Activated CD8-positive, alpha-beta T cell treated with anti-CD3 and anti-CD28 coated beads for 36 hours (primary cell): Measurements from ENCODE around the gene FBRS. TPM values are rescaled to one million over a fixed set of nuclear protein-coding genes. Genes with fewer than 3 reads are reported as not detected.
A peak's percentile ranks its signal among the peaks of the same experiment; 100 is the strongest.

Experiments used
- ATAC-seq: fragments of 200-7000 bp; cut with Tn5 transposase; one replicate; pipeline ENCODE4 v1.10.0; 2021; ENCODE audit warnings: mild to moderate bottlenecking, moderate library complexity
- CTCF ChIA-PET: fragments of 350-600 bp; sonication (Branson Sonifier 250); formaldehyde crosslinking; loops from one replicate; lab custom pipeline; 2021; ENCODE audit warnings: antibody characterized with exemption; lab: Charles Lee
- POLR2A ChIA-PET: fragments of 350-600 bp; sonication (Branson Sonifier 250); formaldehyde crosslinking; loops from one replicate; lab custom pipeline; 2021; ENCODE audit warnings: antibody characterized with exemption; lab: Charles Lee
- DNase-seq: peaks from one replicate; pipeline ENCODE4 v3.0.0-alpha.2; 2020
- H3K27ac Mint-ChIP-seq: one replicate; pipeline ENCODE4 v1.8.0; 2021; ENCODE audit warnings: mild to moderate bottlenecking, mixed read lengths
- H3K27me3 Mint-ChIP-seq: one replicate; pipeline ENCODE4 v1.8.0; 2021; ENCODE audit warnings: mixed read lengths
- H3K36me3 Mint-ChIP-seq: one replicate; pipeline ENCODE4 v1.8.0; 2021; ENCODE audit warnings: low read depth, mixed read lengths
- H3K4me1 Mint-ChIP-seq: one replicate; pipeline ENCODE4 v1.8.0; 2021; ENCODE audit warnings: low read depth, mixed read lengths
- H3K4me3 Mint-ChIP-seq: one replicate; pipeline ENCODE4 v1.8.0; 2021; ENCODE audit warnings: mild to moderate bottlenecking, moderate library complexity, mixed read lengths
- H3K9me3 Mint-ChIP-seq: one replicate; pipeline ENCODE4 v1.8.0; 2021; ENCODE audit warnings: mixed read lengths
- intact Hi-C: fragments of 100-400 bp; cut with micrococcal nuclease; formaldehyde crosslinking; loops from one replicate; pipeline ENCODE4 v1.10.0; 2022
- total RNA-seq, 2 experiments: library from RNA; stranded (reverse); gene quantifications; one replicate each; pipeline ENCODE4 v1.2.3, GENCODE V29; 2021
- TF ChIP-seq, protein P1 (sequence below): fragments of 200-600 bp; IDR thresholded peaks from one replicate; pipeline ENCODE4 v1.8.0; 2022; ENCODE audit warnings: antibody characterized with exemption, mild to moderate bottlenecking

FBRS gene
- total RNA-seq, 2 experiments from 2014 or later: 80.3 to 85.8 TPM

DNA sequence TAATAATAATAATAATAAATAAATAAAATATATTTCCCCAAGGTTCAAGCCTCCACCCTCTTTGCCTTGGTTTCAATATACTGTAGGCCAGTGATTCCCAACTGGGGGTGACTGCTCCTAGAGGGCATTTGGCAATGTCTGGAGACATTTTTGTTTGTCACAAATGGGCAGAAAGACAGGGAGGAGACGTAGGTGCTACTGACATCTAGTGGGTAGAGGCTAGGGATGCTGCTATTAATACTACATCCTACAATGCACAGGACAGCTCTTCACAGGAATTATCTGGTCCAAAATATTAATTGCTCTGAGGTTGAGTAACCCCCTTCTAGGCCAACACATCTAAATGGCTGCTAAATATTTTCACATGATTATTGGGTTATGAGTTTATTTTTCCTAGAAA is 20.3 kb upstream of the FBRS start:
- H3K36me3 Mint-ChIP-seq: peaks cover 12% of the 10 kb centered on the region
- H3K4me3 Mint-ChIP-seq: no peak overlapping the region
- intact Hi-C loops: no loop called here
- H3K9me3 Mint-ChIP-seq: no peaks in the 10 kb centered on the region
- POLR2A ChIA-PET: interaction anchor here (0.6 to 1.2 kb wide), 2 partner anchors 22 to 208 kb away, joined by 3 read pairs; partner anchors contain the start of gene DCTPP1
- no peak overlapping the region for H3K27ac Mint-ChIP-seq
- CTCF ChIA-PET: interaction anchor here (0.8 to 2.6 kb wide), 8 partner anchors 8 to 208 kb away, joined by 3 to 8 read pairs (median 4); partner anchors contain the start of genes DCTPP1 and ZNF764
- peaks cover 7% of the 10 kb centered on the region for H3K4me1 Mint-ChIP-seq
- no peaks in the 10 kb centered on the region for H3K27me3 Mint-ChIP-seq
- TF ChIP-seq, protein P1, sequence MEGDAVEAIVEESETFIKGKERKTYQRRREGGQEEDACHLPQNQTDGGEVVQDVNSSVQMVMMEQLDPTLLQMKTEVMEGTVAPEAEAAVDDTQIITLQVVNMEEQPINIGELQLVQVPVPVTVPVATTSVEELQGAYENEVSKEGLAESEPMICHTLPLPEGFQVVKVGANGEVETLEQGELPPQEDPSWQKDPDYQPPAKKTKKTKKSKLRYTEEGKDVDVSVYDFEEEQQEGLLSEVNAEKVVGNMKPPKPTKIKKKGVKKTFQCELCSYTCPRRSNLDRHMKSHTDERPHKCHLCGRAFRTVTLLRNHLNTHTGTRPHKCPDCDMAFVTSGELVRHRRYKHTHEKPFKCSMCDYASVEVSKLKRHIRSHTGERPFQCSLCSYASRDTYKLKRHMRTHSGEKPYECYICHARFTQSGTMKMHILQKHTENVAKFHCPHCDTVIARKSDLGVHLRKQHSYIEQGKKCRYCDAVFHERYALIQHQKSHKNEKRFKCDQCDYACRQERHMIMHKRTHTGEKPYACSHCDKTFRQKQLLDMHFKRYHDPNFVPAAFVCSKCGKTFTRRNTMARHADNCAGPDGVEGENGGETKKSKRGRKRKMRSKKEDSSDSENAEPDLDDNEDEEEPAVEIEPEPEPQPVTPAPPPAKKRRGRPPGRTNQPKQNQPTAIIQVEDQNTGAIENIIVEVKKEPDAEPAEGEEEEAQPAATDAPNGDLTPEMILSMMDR: peak; percentile 61
- peak; percentile 35 for DNase-seq
- no peak for ATAC-seq

DNA sequence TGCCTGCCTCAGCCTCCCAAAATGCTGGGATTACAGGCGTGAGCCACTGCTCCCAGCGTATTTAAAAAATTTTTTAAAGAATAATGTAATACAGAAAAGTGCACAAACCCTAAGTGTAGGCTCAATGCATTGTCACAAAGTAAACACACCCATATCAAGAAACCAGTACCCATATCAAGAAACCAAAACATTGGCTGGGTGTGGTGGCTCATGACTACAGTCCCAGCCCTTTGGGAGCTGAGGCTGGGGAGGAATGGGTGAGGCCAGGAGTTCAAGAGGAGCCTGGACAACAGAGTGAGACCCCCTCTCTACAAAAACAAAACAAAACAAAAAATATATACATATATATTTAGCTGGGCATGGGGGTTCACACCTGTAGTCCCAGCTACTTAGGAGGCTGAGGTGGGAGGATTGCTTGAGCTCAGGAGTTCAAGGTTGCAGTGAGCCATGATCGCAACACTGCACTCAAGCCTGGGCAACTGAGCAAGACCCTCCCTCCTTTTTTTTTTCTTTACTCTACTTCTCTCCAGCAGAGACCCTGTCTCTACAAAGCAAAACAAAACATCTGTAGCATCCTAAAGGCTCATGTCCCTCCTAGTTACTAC is 16.8 kb upstream of the FBRS start:
- Mint-ChIP-seq H3K9me3 (no peaks in the 10 kb centered on the region), H3K27me3 (no peaks in the 10 kb centered on the region), H3K36me3 (no peaks in the 10 kb centered on the region), H3K4me1 (peaks cover 2% of the 10 kb centered on the region), H3K4me3 (no peak overlapping the region), H3K27ac (no peak overlapping the region)
- TF ChIP-seq, protein P1: no peak
- ATAC-seq (no peak), DNase-seq (no peak)
- POLR2A ChIA-PET: interaction anchor here (1.6 kb wide), 1 partner anchor 9 kb away, joined by 5 read pairs; the partner anchor contains the start of gene PRR14
- intact Hi-C loops: no loop called here
- CTCF ChIA-PET: interaction anchor here (0.6 to 1.6 kb wide), 4 partner anchors 13 to 1697 kb away, joined by 3 to 5 read pairs (median 3); no protein-coding TSS in a partner anchor

DNA sequence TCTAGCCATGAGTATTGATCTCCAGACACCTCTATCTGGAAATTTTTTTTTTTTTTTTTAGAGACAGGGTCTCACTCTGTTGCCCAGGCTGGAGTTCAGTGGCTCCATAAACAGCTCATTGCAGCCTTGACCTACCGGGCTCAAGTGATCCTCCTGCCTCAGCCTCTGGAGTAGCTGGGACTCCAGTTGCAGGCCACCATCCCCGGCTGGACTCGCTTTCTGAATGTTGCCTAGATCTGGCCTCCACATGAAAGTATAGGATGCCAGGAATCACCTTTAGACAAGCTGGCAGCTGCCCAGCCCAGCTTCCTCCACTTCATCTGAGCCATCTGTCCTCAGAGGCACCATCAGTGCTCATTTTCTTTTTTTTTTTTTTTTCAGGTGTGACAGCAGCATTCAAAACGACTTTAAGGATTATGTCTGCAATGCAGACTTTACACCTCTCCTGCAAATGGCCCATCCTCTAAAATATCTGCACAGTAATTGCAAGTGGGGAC is 13.8 kb upstream of the FBRS start:
- DNase-seq (no peak), ATAC-seq (no peak)
- intact Hi-C loops: no loop called here
- TF ChIP-seq, protein P1: no peak
- ChIA-PET POLR2A (interaction anchor here (0.6 to 1.8 kb wide), 3 partner anchors 9 to 21 kb away, joined by 3 to 6 read pairs (median 3); no protein-coding TSS in a partner anchor), CTCF (interaction anchor here (1.0 to 2.4 kb wide), 5 partner anchors 12 to 215 kb away, joined by 3 to 7 read pairs (median 4); partner anchors contain the start of gene DCTPP1)
- Mint-ChIP-seq H3K4me3 (no peak overlapping the region), H3K27ac (no peak overlapping the region), H3K27me3 (no peaks in the 10 kb centered on the region), H3K36me3 (no peaks in the 10 kb centered on the region), H3K4me1 (peaks cover 2% of the 10 kb centered on the region), H3K9me3 (no peaks in the 10 kb centered on the region)

DNA sequence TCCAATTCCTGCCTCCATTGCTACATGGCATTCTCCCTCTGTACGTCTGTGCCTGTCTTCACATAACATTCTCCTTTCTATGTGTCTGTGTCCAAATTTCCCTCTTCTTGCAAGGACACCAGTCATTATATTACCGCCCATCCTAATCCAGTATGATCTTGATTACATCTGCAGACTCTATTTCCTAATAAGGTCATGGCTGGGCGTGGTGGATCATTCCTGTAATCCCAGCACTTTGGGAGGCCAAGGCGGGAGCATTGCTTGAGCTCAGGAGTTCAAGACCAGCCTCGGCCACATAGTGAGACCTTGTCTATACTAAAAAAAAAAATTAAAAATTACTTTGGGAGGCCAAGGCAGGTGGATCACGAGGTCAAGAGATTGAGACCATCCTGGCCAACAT is 12.5 kb upstream of the FBRS start:
- CTCF ChIA-PET: interaction anchor here (0.6 to 1.8 kb wide), 7 partner anchors 9 to 300 kb away, joined by 3 to 7 read pairs (median 4); partner anchors contain the start of gene DCTPP1
- Mint-ChIP-seq H3K27ac (no peak overlapping the region), H3K27me3 (no peaks in the 10 kb centered on the region), H3K9me3 (no peaks in the 10 kb centered on the region), H3K36me3 (no peaks in the 10 kb centered on the region), H3K4me3 (no peak overlapping the region), H3K4me1 (peaks cover 11% of the 10 kb centered on the region)
- intact Hi-C loops: no loop called here
- DNase-seq: no peak
- no peak for ATAC-seq
- POLR2A ChIA-PET: interaction anchor here (0.6 to 1.2 kb wide), 4 partner anchors 10 to 250 kb away, joined by 3 to 5 read pairs (median 4); no protein-coding TSS in a partner anchor
- TF ChIP-seq, protein P1: no peak

DNA sequence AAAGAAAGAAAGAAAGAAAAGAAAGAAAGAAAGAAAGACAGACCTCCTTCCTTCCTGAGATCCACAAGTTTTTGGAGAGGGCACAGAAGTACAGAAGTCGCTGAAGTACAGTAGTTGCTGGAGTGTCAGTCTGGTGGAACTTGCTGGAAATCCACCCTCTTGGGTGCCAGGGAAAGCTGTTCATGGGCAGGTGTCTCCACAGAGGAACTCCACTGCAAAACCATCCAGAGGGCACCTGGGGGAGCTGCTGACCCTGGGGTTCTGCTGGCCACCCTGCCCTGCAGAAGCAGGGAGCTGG is 11.0 kb upstream of the FBRS start:
- DNase-seq (no peak), ATAC-seq (no peak)
- H3K9me3 Mint-ChIP-seq: no peaks in the 10 kb centered on the region
- ChIA-PET CTCF (interaction anchor here (2.2 kb wide), 1 partner anchor 19 kb away, joined by 8 read pairs; no protein-coding TSS in a partner anchor), POLR2A (no interaction called here)
- H3K27ac Mint-ChIP-seq: no peak overlapping the region
- TF ChIP-seq, protein P1: no peak
- peaks cover 5% of the 10 kb centered on the region for H3K36me3 Mint-ChIP-seq
- peaks cover 17% of the 10 kb centered on the region for H3K4me1 Mint-ChIP-seq
- intact Hi-C loops: no loop called here
- H3K4me3 Mint-ChIP-seq: no peak overlapping the region
- H3K27me3 Mint-ChIP-seq: no peaks in the 10 kb centered on the region
